Mesenchymal stem cell (in vitro differentiated cells and primary cell): ENCODE data around the gene SAMHD1.
"Not testable (repeated sequence)": the region's sequence is repeated elsewhere in the genome, so short reads cannot be mapped to it uniquely, and the experiment has no call there.

Source experiments
- DNase-seq: peaks from one replicate; pipeline ENCODE4 v3.0.0-alpha.2; 2013
- H2AFZ ChIP-seq: one replicate; pipeline ENCODE4 v1.6.1; 2013; ENCODE audit warnings: low read depth, mild to moderate bottlenecking, control low read depth, inconsistent platforms, low read length, moderate library complexity
- H2AK5ac ChIP-seq: 2 replicates; pipeline ENCODE4 v1.6.1; 2013; ENCODE audit warnings: low read length, moderate library complexity, mild to moderate bottlenecking, inconsistent platforms; ENCODE audit not compliant: severe bottlenecking
- H2BK120ac ChIP-seq: one replicate; pipeline ENCODE4 v1.6.1; 2013; ENCODE audit warnings: low read depth, mild to moderate bottlenecking, inconsistent platforms, low read length, moderate library complexity
- H2BK12ac ChIP-seq, 2 experiments: one replicate each; pipeline ENCODE4 v1.6.1; 2013; ENCODE audit warnings: inconsistent platforms in 2 of 2, low read length in 2 of 2, mild to moderate bottlenecking in 2 of 2, moderate library complexity in 2 of 2, control low read depth in 1 of 2
- H2BK15ac ChIP-seq: one replicate; pipeline ENCODE4 v1.6.1; 2013; ENCODE audit warnings: mild to moderate bottlenecking, low read depth, inconsistent platforms; ENCODE audit not compliant: poor library complexity, severe bottlenecking
- H2BK5ac ChIP-seq: 2 replicates; pipeline ENCODE4 v1.6.1; 2013; ENCODE audit warnings: low read depth, mild to moderate bottlenecking, low read length, control low read depth, inconsistent platforms; ENCODE audit not compliant: poor library complexity, severe bottlenecking
- H3K14ac ChIP-seq, 2 experiments: one replicate each; pipeline ENCODE4 v1.6.1; 2013; ENCODE audit warnings: inconsistent platforms in 2 of 2, low read length in 2 of 2, control low read depth in 1 of 2, mild to moderate bottlenecking in 1 of 2, moderate library complexity in 1 of 2
- H3K18ac ChIP-seq, 2 experiments: one replicate each; pipeline ENCODE4 v1.6.1; 2013; ENCODE audit warnings: inconsistent platforms in 2 of 2, low read length in 2 of 2, control low read depth in 1 of 2, low read depth in 1 of 2, mild to moderate bottlenecking in 1 of 2
- H3K23ac ChIP-seq, 2 experiments: one replicate each; pipeline ENCODE4 v1.6.1; 2013; ENCODE audit warnings: inconsistent platforms in 2 of 2, low read length in 2 of 2, mild to moderate bottlenecking in 2 of 2, moderate library complexity in 2 of 2, control low read depth in 1 of 2
- H3K27ac ChIP-seq: 2 replicates; pipeline ENCODE4 v1.5.1; 2013; ENCODE audit warnings: mild to moderate bottlenecking, moderate library complexity, low read length, control low read depth, inconsistent platforms; ENCODE audit not compliant: poor library complexity, severe bottlenecking
- H3K27me3 ChIP-seq, 2 experiments: 2 replicates each; pipeline versions ENCODE4 v1.6.1 to v1.7.0; 2013; ENCODE audit warnings: low read length in 2 of 2, mild to moderate bottlenecking in 2 of 2, moderate library complexity in 2 of 2, control low read depth in 1 of 2, inconsistent platforms in 1 of 2; ENCODE audit not compliant: control insufficient read depth in 1 of 2, insufficient read depth in 1 of 2
- H3K36me3 ChIP-seq, 2 experiments: 2 replicates each; pipeline versions ENCODE4 v1.6.1 to v1.7.0; 2013; ENCODE audit warnings: low read length in 2 of 2, control low read depth in 1 of 2, inconsistent platforms in 1 of 2, low read depth in 1 of 2, mild to moderate bottlenecking in 1 of 2; ENCODE audit not compliant: insufficient read depth in 2 of 2, control insufficient read depth in 1 of 2
- H3K4ac ChIP-seq, 2 experiments: one replicate each; pipeline ENCODE4 v1.6.1; 2013; ENCODE audit warnings: inconsistent platforms in 2 of 2, low read length in 2 of 2, mild to moderate bottlenecking in 2 of 2, moderate library complexity in 2 of 2, control low read depth in 1 of 2, low read depth in 1 of 2
- H3K4me1 ChIP-seq: 2 replicates; pipeline ENCODE4 v1.6.1; 2013; ENCODE audit warnings: low read depth, low read length, control low read depth; ENCODE audit not compliant: control insufficient read depth, insufficient read depth
- H3K4me2 ChIP-seq: 2 replicates; pipeline ENCODE4 v1.6.1; 2013; ENCODE audit warnings: low read length, mild to moderate bottlenecking, inconsistent platforms; ENCODE audit not compliant: poor library complexity, severe bottlenecking
- H3K4me3 ChIP-seq, 2 experiments: 2 replicates each; pipeline versions ENCODE4 v1.5.1 to v1.7.0; 2013; ENCODE audit warnings: low read length in 2 of 2, mild to moderate bottlenecking in 2 of 2, control low read depth in 1 of 2, low read depth in 1 of 2; ENCODE audit not compliant: insufficient read depth in 1 of 2
- H3K79me1 ChIP-seq: replicated peaks from 2 replicates; pipeline ENCODE4 v1.6.1; 2013; ENCODE audit warnings: mild to moderate bottlenecking, control low read depth, low read length, inconsistent platforms; ENCODE audit not compliant: poor library complexity, severe bottlenecking
- H3K9ac ChIP-seq: 2 replicates; pipeline ENCODE4 v1.7.0; 2013; ENCODE audit warnings: mild to moderate bottlenecking, low read length, moderate library complexity
- H3K9me3 ChIP-seq: 2 replicates; pipeline ENCODE4 v1.7.0; 2013; ENCODE audit warnings: mild to moderate bottlenecking, low read length; ENCODE audit not compliant: control insufficient read depth
- H4K8ac ChIP-seq: one replicate; pipeline ENCODE4 v1.6.1; 2013; ENCODE audit warnings: inconsistent platforms, mild to moderate bottlenecking, low read length, moderate library complexity
- H4K91ac ChIP-seq: one replicate; pipeline ENCODE4 v1.6.1; 2013; ENCODE audit warnings: mild to moderate bottlenecking, low read length, inconsistent platforms
- WGBS: methylation state at CpG from one replicate; pipeline ENCODE4 v1.1.7; 2013; ENCODE audit warnings: mixed read lengths; 5-methylcytosine and 5-hydroxymethylcytosine counted together

Gene SAMHD1

DNA sequence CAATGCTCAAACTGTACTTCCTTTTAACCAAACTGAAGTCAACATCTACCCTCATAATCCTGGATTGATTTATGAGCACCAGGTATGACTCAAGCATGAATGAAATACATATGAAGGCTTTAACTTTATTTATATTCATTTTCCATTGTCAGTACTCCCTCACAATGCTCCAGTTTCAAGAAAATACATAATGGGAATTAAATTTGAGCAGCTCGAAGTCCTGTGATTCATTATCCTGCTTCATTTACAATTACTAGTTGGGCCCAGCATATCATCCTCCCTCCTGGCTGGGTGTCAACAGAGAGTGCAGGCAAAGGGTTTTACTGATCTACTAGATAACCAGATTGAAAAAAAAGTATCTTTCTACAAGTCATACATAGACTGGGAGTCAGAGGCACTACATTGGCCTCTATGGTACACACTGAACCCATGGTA, 10.1 kb downstream of the SAMHD1 start:
- Histone ChIP-seq H3K4me2 (no peak overlapping the region), H3K23ac (no peak overlapping the region), H2BK5ac (no peak overlapping the region), H3K18ac (no peak overlapping the region), H3K36me3 (peaks cover 3 to 31% of the 10 kb centered on the region in 2 experiments), H2BK12ac (no peak overlapping the region), H3K4me3 (no peak overlapping the region), H3K14ac (no peak overlapping the region), H2AK5ac (no peak overlapping the region), H3K79me1 (no peaks in the 10 kb centered on the region), H3K9ac (peak overlapping the region; percentile 71), H4K8ac (no peak overlapping the region), H3K4ac (no peak overlapping the region), H4K91ac (no peak overlapping the region), H2BK120ac (no peak overlapping the region), H3K27ac (no peak overlapping the region), H3K27me3 (no peaks in the 10 kb centered on the region), H2AFZ (no peak overlapping the region), H3K4me1 (no peaks in the 10 kb centered on the region), H3K9me3 (no peaks in the 10 kb centered on the region), H2BK15ac (no peak overlapping the region)
- 100% methylated on average over 1 of the region's 1 CpG for WGBS
- DNase-seq: no peak

DNA sequence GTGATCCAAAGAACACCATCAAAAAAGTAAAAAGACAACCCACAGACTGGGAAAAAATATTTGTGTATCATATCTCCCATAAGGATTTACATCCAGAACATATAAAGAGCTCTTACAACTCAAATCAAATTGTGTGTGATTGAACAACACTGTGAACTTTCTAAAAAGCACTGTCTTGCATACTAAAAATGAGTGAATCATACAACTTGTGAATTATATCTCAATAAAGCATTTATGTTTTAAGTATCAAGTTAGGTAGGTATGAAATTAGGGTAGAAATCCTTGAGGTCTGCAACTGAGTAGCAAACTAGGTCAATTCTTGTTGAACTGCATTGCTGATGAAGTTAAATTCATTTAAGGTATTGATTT, 14.1 kb downstream of the SAMHD1 start:
- Histone ChIP-seq H3K27ac (no peak overlapping the region), H3K4me1 (no peaks in the 10 kb centered on the region), H3K4me2 (no peak overlapping the region), H3K36me3 (peaks cover 0 to 33% of the 10 kb centered on the region in 2 experiments), H2AK5ac (no peak overlapping the region), H3K4me3 (no peak overlapping the region), H3K79me1 (peaks cover 1% of the 10 kb centered on the region), H2BK5ac (no peak overlapping the region), H4K91ac (no peak overlapping the region), H4K8ac (no peak overlapping the region), H3K23ac (no peak overlapping the region), H3K14ac (no peak overlapping the region), H3K4ac (no peak overlapping the region), H3K18ac (no peak overlapping the region), H3K27me3 (no peaks in the 10 kb centered on the region), H2AFZ (no peak overlapping the region), H2BK120ac (no peak overlapping the region), H2BK15ac (no peak overlapping the region), H3K9me3 (no peaks in the 10 kb centered on the region), H3K9ac (no peak overlapping the region), H2BK12ac (no peak overlapping the region)
- DNase-seq: no peak

DNA sequence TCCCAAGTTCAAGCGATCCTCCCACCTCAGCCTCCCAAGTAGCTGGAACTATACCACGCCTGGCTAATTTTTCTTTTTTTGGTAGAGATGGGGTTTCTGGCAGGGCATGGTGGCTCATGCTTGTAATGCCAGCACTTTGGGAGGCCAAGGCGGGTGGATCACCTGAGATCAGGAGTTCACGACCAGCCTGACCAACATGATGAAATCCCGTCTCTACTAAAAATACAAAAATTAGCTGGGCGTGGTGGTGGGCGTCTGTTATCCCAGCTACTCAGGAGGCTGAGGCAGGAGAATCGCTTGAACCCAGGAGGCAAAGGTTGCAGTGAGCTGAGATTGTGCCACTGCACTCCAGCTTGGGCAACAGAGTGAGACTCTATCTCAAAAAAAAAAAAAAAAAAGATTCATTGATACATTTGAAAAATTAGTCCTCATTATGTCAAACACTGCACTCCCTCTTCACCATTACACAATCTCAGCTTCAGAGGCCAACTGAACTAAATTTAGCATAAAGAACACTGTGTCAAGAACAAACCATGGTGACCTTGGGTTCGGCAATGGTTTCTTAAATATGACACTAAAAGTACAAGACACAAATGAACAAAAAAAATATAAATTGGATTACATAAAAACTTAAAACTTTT, 14.6 kb downstream of the SAMHD1 start:
- not testable (repeated sequence) for H3K27me3 ChIP-seq, H2AFZ ChIP-seq, DNase-seq, H3K14ac ChIP-seq, H3K4ac ChIP-seq, H2BK12ac ChIP-seq, H3K9ac ChIP-seq, H3K4me3 ChIP-seq, H3K4me1 ChIP-seq, H2BK120ac ChIP-seq, H3K79me1 ChIP-seq, H4K8ac ChIP-seq, H3K4me2 ChIP-seq, H3K23ac ChIP-seq, H2BK15ac ChIP-seq, H2BK5ac ChIP-seq, H3K18ac ChIP-seq, H4K91ac ChIP-seq, H2AK5ac ChIP-seq, H3K27ac ChIP-seq, H3K9me3 ChIP-seq
- peaks cover 0 to 33% of the 10 kb centered on the region in 2 experiments for H3K36me3 ChIP-seq
- 100% methylated on average over 2 of the region's 9 CpGs for WGBS

DNA sequence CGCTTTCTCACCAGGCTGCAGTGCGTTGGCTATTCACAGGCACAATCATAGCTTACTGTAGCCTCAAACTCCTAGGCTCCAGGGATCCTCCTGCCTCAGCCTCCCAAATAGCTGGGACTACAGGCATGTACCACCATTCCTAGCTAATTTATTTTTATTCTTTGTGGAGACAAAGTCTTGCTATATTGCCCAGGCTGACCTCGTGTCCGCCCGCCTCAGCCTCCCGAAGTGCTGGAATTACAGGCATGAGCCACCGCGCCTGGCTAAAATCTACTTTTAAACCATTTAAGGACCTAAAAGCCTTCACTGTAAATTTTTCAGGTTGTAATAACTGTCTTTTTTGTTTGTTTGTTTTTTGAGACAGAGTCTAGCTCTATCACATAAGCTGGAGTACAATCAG, 15.2 kb downstream of the SAMHD1 start:
- no peak overlapping the region for H3K23ac ChIP-seq
- H2AK5ac ChIP-seq: no peak overlapping the region
- H4K8ac ChIP-seq: no peak overlapping the region
- no peak overlapping the region for H3K9ac ChIP-seq
- no peak overlapping the region for H3K4me3 ChIP-seq
- no peaks in the 10 kb centered on the region for H3K27me3 ChIP-seq
- H3K14ac ChIP-seq: no peak overlapping the region
- H3K36me3 ChIP-seq: peaks cover 0 to 33% of the 10 kb centered on the region in 2 experiments
- H2BK5ac ChIP-seq: no peak overlapping the region
- no peak overlapping the region for H4K91ac ChIP-seq
- no peak for DNase-seq
- H2BK120ac ChIP-seq: no peak overlapping the region
- H3K4ac ChIP-seq: no peak overlapping the region
- peaks cover 1% of the 10 kb centered on the region for H3K79me1 ChIP-seq
- no peak overlapping the region for H2AFZ ChIP-seq
- no peaks in the 10 kb centered on the region for H3K4me1 ChIP-seq
- no peaks in the 10 kb centered on the region for H3K9me3 ChIP-seq
- no peak overlapping the region for H3K4me2 ChIP-seq
- WGBS: 96% methylated on average over 6 of the region's 8 CpGs
- H2BK12ac ChIP-seq: no peak overlapping the region
- no peak overlapping the region for H3K27ac ChIP-seq
- no peak overlapping the region for H3K18ac ChIP-seq
- H2BK15ac ChIP-seq: no peak overlapping the region
